ENCODE data around the gene PKLR.

DNA sequence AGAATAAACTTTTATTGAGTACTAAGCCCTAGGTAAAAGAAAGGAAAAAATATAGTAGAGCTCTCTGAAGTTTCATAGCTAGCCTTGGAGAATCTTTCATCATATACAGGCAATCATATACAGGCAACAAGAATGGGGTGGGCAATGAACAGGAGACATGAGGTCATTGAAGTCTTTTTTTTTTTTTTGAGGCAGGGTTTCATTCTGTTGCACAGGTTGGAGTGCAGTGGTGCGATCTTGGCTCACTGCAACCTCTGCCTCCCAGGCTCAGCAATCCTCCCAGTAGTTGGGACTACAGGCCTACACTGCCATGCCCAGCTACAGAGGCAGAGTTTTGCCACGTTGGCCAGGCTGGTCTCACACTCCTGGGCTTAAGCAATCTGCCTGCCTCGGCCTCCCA is 41.6 kb upstream of the PKLR start:
- no peak for TF ChIP-seq CTCF (IDR thresholded peaks at IDR 0.05)
- TF ChIP-seq POLR2A (IDR thresholded peaks at IDR 0.05): no peak

Measured in testis (tissue), 2 donors.